Skin of body (tissue), 2 donors: Measurements from ENCODE around the gene CAVIN2. TPM values are rescaled to one million over a fixed set of nuclear protein-coding genes. Genes with fewer than 3 reads are reported as not detected.
A peak's percentile ranks its signal among the peaks of the same experiment; 100 is the strongest.

Source experiments
- DNase-seq: peaks from one replicate; lab custom pipeline; 2025; lab: John Stamatoyannopoulos, UW
- total RNA-seq: library from RNA; depleted of rRNA; stranded (reverse); fragments of >200 nt; gene quantifications from one replicate; pipeline ENCODE4 v1.2.3, GENCODE V29; 2014

The CAVIN2 gene
- total RNA-seq, 1 donor from 2014 or later = 23.0 TPM

DNA sequence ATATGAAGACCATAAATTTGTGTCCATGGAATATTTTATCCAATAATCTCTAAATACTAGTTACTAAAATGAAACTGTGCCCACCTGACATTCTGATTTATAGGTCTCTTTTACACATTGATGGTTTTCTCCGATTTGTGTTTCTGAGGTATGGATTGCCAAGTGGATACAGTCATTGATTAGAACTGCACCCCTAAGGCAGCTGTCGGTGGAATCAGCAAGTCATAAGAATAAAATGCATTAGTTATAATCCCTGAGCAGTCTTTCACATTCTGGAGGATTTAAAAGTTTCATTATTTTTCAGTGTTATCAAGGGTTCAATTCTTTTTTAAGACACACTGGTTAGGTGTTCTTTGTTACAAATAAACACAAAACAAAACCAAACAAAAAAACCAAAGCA lies 6.0 kb downstream of the CAVIN2 start:
- DNase-seq = no peak

DNA sequence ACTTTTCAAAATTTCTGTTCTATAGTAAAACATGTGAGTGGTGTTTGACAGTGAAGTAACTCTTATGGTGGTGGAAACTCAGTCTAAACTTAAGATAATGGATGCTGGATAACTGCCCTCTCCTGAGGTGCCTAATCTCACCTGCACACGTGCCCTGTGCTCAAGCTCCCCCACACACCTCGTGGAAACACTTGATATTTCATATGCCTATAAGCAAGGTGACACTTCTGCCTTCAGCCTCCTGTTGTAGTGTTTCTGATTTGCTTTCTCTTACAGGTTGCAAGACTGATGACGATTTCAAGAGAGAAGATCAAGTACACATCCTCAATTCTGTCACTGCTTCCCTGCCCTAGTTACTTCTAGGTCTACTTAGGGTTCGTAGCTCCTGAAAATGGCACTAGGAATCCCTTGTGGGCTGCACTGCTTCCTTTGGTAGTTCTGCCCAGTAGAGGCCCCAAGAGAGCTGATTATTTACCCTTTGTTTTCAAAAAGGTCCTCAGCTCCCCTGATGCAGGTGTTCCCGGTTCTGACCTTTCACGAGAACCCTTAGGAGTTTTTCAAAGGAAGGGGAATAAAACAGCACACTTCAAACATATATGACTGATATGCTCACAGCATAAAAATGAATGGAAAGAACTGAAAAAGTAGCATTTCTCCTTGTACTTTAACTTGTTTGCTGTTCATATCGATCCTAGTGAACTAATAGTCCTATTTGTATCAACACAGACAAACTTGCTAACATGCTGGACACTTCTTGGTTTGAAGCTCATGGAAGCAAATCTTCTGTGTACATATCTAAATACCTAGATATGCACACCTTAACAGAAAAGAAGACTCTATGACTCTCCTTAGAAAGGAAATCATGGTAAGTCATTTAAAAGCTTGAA lies 6.7 kb downstream of the CAVIN2 start:
- DNase-seq = no peak

DNA sequence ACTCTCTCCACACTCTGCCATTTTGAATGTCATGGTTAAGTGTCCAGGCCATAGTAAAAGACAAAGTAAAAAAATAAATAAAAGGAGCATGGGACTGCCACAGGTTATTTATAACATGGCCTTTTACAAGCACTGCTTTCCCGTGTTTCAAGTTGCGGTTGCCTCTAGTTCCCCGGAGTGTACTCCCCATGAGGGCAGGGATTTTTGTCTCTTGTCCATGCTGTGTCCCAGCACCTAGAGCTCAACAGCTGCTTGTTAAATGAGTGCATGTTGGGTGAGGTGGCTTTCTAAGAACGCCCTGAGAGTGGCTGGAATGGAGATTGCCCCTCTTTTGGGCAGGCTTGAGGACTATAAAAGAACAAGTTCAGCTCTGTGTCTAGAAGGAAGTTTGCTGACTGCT lies 8.4 kb downstream of the CAVIN2 start:
- no peak for DNase-seq

DNA sequence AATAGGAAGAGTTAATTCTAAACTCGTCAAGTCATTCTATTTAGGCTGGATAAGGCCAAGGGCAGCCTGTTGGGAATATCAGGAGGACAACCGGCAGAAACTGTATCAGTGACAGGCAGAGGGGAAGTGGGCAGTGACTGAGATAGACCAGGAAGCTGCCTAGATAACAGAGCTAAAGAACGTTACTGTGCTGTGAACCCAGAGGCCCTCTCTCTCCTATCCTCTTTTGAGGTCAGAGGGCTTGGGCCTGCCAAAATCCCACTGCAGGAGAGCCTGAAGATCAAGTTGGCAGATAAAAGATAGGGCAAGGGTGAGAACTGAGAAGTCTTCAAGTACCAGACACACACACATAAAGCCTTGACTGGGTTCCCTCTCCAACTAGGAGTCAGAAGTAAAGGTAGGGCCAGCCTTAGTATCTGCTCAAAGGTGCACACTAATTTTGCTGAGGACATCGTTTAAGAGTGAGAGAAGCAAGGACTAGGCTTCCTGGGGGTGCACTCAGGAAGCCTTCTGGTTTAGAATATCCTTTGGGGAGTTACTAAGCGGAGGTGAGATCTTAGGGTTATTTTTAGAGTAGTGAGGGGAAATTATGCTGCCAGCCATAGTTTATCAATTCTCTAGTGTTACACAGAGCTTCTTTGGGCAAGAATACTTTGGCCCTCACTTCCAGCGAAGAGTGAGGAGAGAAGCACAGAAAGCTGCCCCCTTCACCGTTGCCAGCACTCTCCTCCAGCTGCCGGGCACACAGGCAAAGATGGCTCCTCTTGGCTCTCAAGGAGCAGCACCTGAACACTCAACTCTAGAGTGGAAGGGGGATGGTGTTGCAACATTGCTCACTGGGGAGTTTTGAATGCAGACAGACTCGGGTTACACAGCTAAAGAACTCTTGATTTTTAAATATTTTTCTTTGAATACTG lies 9.8 kb downstream of the CAVIN2 start:
- DNase-seq = no peak

DNA sequence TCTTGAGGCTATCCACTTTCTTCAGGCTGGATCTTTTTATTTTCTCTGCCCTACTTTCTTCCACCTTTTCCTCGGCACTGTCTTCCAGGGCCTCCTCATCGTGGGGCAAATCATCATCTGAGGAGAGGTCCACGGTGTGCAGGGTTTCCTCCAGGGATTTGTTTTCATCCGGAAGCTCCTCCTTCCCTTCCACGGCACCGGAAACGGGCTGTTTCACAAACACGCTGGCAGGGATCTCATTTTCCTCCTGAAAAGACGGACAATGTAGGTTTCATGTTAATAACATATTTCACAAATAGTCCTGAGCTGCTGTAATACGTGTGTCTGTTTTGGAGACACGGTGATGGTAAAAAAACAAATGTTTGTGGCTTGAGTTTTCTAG lies 10.4 kb downstream of the CAVIN2 start:
- no peak for DNase-seq

DNA sequence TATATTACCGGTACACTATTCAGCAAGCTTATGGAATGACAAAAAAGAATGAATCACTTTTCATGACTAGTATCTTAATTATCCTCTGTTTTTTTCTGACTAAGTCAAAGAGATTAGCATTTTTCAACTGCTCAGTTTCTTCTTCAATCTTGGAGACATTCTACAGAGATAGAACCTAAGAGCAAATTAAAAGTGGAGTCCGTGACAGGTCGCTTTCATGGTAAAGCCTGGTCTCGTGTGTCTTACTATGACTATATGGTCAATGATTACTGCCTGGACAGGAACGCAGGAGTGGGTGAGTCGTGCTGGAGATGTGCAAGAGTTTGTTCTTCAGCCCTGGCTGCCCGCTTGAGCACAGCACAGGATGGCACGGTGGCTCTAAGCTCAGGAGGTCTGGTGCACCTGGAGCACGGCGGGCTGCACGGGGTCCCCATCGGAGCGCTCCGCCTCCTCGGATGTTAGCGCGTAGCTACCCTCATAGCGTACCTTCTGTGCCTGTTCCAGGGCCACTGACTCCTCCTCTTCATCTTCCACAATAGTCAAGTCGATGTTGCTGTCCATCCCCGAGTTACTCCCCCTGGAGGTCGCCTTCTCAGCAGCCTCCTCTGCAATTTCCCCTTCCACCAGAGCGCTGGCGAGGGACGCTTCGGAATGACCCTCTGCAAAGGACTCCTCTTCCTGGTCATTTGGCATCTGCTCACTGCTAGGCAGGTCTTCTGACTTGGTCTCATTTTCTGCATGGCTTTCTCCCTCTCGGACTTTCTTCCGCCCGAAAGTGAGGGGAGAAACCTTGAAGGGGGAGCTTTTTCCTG lies 11.1 kb downstream of the CAVIN2 start:
- no peak for DNase-seq

DNA sequence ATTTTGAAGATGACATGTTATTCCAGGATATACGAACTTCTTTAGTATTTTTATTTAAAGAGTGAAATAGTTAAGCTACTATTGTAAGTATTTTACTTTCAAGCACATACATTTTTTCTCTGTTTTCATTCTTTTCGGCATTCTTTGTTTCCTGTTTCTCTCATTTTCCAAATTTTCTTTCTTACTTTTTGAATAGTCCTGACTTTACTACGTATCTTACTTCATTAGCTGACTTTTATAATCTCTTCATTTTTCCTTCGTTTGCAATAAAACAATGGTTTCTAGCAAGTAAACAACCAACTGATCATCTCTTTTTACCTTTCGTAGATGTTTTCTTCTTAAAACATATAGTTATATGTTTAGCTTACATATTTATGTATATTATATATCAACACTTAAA lies 11.8 kb downstream of the CAVIN2 start:
- no peak for DNase-seq

DNA sequence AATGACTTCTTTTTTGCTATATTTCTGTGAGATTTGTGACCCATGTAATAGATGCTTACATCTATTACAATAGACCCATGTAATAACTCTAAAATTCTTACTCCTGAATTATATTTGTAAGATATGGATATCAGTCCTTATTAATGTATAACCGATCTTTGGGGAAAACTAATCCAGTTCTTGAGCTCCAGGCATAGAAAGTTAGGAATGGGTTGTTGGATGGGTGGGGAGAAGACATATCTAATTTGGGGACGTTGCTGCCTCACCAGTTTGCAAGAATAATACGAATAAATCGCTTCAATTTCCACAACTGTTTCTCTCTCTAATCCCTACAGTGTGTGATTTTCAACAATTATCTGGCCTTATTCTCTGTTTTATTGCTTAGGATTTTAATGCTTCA lies 13.5 kb downstream of the CAVIN2 start:
- DNase-seq = no peak

DNA sequence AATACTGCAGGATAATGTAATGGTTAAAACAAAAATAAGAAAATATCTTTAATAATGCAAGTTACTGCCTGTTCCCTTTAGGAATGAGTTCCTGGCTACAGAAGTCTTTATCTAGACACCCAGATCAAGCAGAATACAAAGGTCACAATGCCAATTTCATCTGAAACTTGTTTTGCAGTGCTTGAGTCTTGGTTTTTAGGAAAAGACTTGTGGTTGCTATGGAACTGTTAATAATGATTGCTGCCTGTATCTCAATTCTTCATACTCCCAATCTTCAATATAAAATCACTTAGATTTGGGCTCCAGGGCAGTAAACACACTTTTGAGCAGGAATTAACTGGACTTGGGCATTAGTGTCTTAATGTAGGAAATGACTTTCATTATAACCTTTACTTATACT lies 14.2 kb downstream of the CAVIN2 start:
- no peak for DNase-seq

DNA sequence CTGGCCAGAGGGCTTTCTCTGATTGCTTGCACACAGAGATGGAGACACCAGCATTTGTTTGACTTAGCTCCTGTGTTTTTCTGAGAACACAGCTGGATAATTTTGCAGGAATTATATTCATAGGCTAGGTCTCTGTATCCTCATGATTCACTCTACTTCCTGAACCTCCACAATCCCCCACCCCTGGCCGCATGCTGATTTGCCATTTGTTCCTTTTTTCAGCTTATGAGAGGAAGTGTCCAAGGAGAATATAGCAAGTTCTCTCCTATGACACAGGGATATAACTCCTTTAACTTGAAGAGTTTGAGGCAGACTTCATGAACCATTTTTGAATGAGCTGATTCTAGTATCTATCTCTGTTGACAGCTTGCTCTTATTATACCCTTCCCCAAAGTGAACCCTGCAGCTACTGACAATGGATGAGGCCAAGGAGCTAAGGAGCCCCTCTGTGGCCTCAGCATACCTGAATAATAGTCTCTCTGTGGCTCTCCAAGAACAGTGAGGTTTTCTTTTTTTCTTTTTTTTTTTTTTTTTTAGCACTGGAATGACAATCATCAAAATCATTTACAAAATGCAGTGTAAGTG lies 15.4 kb downstream of the CAVIN2 start:
- DNase-seq = no peak

DNA sequence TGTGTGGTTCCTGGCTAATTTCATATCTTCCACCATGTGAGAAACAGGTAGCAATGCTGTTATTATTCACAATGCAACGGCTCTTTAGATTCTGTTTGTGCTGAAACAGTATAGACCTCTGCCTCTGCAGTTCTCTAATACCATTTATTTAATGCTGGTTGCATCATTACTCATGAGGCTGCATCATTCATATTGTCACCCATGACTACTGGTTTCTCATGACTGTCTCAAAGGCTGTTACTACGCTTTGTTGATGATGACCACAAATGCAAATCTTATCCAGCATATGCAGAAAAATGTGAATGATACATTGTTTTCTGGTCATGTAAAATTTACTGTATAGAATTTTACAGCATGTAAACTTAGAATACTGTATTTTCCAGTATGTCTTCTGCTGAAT lies 22.5 kb downstream of the CAVIN2 start:
- no peak for DNase-seq

DNA sequence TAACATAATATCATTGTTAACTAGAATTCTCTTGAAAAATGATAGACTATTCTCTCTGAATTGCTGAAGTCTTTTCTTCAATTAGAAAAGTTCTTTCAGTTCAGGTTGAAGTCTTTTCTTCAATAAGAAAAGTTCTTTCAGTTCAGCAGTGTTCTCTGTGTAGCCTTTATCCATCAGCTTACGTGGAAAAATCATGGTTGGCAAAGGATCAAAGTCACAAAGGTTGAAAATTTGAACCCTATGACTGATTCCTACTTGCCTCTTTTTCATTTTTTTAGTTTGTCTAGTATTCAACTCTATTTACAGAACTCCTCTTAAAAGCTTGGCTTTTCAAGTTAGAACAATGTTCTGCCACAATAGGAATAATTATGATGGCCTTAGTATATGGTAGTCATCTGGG lies 25.8 kb downstream of the CAVIN2 start:
- no peak for DNase-seq

DNA sequence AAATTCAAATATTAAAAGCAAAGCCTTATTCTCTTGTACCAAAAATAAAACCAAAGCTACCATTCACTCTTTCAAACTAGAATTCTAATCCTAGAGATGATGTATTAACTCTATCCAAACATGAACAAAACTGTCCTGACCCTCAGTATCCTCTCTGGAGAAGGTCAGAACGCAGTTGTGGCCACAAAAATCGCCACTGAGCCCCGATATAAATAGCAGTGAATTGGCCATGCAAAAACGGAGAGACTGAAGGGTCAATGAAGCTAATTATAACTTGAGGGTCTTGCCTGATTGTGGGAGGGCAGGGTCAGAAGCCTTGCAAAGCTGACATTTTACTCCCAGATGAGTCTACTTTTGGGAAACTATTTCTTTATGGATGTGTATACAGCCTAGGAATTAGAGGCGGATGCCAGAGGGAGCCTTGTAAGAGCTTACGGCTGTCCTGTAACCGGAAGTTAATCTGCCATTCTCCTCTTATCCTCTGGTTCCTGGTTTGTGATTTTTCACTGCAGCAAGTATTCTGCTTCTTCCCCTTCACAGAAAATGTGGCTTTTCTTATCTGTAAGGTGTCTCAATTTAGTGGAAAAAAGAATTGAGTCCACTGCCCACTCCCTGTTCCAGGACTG lies 28.1 kb downstream of the CAVIN2 start:
- no peak for DNase-seq

DNA sequence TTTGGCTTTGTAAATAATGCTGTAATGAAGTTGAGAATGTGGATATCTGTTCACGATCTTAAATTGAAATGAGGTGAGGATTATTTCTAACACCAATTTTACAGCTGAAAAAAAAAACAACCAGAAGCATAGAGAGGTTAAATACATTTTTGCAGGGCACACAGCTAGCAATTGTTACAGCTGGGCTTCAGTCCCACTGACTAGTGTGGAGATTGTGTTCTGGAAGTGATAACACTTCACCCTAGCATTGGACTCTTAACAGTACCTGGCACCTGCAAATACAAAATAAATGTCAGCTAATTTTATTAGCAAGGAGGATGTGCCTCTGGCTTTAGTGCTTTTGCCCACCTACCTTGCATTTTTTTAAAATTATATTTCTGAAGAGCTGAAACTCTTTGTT lies 28.8 kb downstream of the CAVIN2 start:
- no peak for DNase-seq

DNA sequence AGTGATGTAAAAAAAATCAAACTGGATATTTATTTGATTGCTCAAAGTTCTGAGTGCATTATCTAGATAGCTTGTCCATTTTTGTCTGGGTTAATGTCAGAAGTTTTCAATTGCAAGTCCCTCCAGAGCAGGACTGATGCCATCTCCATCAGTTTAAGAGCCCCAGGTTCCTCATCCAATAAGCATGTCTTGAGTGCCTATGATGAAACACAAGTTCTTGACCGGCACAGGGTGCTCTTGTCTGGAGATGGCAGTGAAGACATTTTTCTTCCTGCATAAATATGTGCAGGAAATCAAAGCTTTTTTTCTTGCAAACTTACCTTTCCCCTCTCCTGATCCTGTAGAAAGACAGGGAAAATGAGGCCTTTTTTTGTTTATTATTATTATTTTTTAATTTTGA lies 31.9 kb downstream of the CAVIN2 start:
- no peak for DNase-seq

DNA sequence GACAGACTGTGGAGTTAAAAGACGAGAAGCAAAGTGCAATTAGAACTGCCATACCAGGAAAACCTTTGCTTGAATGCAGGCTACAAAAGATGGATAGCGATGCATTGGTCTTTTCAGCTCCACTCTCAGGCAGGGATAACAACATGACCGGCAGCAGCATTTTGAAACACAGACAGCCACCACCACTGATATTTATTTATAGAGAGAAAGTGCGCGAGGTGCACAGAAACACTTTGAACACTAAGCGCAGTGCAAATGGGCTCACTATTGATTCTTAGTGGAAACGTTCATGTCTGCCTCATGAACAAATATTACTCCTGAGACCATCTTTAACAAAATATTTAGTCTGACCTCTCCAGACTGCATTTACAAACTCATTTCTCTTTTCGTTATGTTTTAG lies 32.9 kb downstream of the CAVIN2 start:
- no peak for DNase-seq

DNA sequence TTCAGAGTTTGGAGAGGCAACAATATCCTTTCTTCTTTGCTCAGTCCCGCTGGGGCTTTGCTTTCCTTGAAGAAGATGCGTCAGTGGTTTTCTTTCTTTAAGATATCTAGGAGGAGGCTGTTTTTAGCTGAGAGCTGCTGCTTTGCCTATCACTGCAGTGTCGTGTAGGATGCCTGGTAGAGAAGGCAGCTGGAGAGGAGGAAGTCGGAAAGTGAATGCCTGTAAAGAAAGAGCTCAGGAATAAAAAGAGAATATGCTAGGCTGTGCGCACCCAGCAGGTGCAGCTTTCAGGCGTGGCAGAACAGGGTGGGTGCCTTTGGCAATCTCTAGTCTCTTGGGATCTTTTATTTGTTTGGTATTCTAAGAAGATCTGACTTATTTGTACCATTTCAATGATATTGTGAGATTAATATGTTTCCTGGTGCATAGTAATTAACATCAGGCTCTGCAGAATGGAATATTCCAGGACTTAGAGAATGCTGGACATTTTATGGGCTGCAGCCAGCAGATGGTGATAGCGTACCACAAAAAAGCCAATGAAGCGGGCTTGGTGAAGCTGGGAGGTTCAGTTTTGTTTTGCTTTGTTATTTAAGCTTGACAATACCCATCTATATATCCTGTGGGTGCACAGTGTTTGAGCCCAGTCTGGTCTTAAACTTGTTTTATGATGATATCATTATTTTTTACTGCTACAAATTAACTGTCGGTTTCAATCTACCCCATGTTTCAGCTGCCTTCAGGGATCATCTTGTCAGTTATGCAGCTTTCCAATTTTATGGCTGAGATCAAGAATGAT lies 34.9 kb downstream of the CAVIN2 start:
- peak; percentile 87 for DNase-seq

DNA sequence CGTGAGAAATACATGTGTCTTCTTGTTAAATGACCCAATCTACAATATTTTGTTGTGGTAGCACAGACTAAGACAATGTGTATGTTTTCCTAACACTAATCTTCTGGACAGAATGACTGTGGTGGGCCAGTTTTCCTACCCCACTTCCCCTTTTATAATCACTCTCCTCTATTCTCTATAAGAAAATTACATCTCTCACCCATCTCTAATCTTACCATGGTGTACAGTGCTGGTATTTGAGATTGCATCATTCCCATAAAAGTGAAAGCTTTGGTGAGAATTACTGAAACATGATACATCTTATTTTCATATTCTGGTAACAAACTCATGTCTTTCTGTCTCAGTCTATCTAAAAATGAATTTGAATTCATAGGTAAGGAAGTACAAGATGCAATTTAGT lies 40.5 kb downstream of the CAVIN2 start:
- no peak for DNase-seq

DNA sequence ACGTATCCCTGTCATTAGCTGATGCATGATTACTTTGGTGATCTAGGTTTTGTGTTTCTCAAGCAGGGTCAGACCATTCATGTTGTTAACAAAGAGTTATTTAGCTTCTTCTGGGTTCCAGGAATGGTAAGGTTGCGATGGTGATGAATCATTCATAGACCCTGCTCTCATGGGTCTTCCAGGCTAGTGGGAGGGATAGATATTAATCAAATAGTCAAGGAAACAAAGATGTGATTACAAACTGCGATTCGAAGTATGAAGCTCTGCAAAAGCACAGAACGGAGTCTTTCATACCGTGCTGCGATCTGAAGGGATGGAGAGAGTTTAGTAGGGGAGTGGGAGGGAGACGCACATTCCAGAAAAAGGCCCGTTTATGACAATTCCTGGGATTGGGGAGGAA lies 42.1 kb downstream of the CAVIN2 start:
- DNase-seq = no peak

DNA sequence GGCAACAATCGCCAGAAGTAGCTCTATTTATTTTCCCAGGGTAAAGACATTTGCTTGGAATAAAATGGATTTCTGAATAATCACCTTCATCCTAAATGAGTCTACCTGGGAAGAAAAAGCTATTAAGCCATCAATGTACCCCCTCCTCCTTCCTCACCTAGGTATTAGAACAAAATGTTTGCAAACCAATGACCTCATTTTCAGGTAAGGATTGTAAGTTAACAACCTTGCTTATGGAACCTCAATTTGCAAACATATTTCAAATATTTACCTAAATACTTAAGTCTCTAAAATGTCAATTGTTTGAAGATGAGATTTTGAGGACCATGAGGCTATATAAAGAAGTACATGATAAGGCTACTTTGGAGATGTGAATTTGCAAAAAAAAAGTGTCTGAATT lies 43.9 kb downstream of the CAVIN2 start:
- DNase-seq = no peak
